Measurements from ENCODE around the gene PPP2R5D. TPM values are rescaled to one million over a fixed set of nuclear protein-coding genes. Genes with fewer than 3 reads are reported as not detected.

Gene PPP2R5D
- total and polyA plus RNA-seq, 2 of the 8 experiments (the other 6 are each of a cell fraction or from before 2014, with no cell fraction given) = 52.1 to 55.7 TPM

DNA sequence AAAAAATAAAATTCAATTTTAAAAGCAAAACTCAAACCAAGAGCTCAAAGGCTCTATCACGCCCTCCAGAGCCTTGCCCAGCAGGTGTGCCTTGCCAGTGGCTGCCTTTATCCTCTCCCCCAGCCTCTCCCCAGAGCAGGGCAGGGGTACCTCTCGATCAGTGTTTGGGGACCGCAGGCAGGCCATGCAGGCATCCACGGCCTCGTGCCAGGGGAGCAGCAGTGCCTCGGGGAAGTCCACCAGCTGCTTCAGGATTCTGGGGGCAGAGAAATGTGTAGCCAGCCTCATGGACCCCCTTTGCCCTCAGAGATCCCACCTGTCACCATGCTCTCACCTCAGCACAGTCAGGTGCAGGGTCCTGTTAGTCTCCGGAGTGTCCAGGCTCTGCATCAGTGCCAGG is 63.6 kb downstream of the PPP2R5D start:
- no peak overlapping the region for H3K4ac ChIP-seq (replicated peaks; ENCODE audit: insufficient read length, low read depth, low read length)
- peaks cover 0 to 8% (median 4%) of the 10 kb centered on the region in 4 experiments; a peak in 4 of 7 replicates for H3K4me1 ChIP-seq (replicated peaks in 1 of 4; ENCODE audit: control insufficient read depth in 3 of 4, insufficient read depth in 4 of 4, low read length in 3 of 4)
- no peaks in the 10 kb centered on the region for H3K27me3 ChIP-seq (replicated peaks in 1 of 4; ENCODE audit: control insufficient read depth in 3 of 4, extremely low read depth in 1 of 4, insufficient read depth in 3 of 4, low read length in 3 of 4)
- H3K56ac ChIP-seq (replicated peaks; ENCODE audit: insufficient read length, low read depth, low read length) = no peak overlapping the region
- H3K14ac ChIP-seq (ENCODE audit: insufficient read length) = no peak overlapping the region
- no peaks in the 10 kb centered on the region for H3K9me3 ChIP-seq (ENCODE audit: insufficient read depth in 2 of 2, low read depth in 1 of 2, low read length in 1 of 2)
- H3K79me1 ChIP-seq (ENCODE audit: low read depth, low read length) = peaks cover 3% of the 10 kb centered on the region; the same call in 1 of the 2 replicates
- WGBS, 2 experiments (ENCODE audit: extremely low coverage in 1 of 2, insufficient coverage in 1 of 2, insufficient read length in 1 of 2, insufficient replicate concordance in 2 of 2, low coverage in 1 of 2, low lambda C conversion rate in 2 of 2, missing lambda C conversion rate in 1 of 2) = 94% methylated on average over 7 of the region's 7 CpGs; no CpG with 5 or more reads in 1 of the 2 experiments
- no peak overlapping the region for H2BK120ac ChIP-seq (replicated peaks; ENCODE audit: low read depth, low read length)
- no peak overlapping the region for H3K9ac ChIP-seq (replicated peaks in 1 of 4; ENCODE audit: extremely low read depth in 1 of 4, low read depth in 3 of 4, low read length in 3 of 4)
- no peak overlapping the region for H4K91ac ChIP-seq (replicated peaks; ENCODE audit: insufficient read length, low read length)
- peaks cover 2 to 31% (median 9%) of the 10 kb centered on the region in 4 experiments; a peak in 5 of 8 replicates for H3K36me3 ChIP-seq (ENCODE audit: control insufficient read depth in 2 of 4, insufficient read depth in 4 of 4, low read length in 3 of 4)
- no peak overlapping the region for H3K4me2 ChIP-seq (ENCODE audit: insufficient read depth in 1 of 2, low read depth in 2 of 2, low read length in 2 of 2)
- no peak overlapping the region for H4K5ac ChIP-seq (ENCODE audit: insufficient read length, low read depth, low read length)
- no peaks in the 10 kb centered on the region for H3K79me2 ChIP-seq (ENCODE audit: control insufficient read depth in 1 of 2, insufficient read depth in 2 of 2, low read length in 2 of 2)
- no peak overlapping the region for H3K27ac ChIP-seq (ENCODE audit: low read depth, low read length)
- H2BK15ac ChIP-seq (ENCODE audit: low read length) = no peak overlapping the region
- no peak overlapping the region for H4K8ac ChIP-seq (ENCODE audit: extremely low read depth, insufficient read depth, low read length)
- DNase-seq (ENCODE audit: low read depth in 1 of 2, low spot score in 2 of 2) = no peak
- FAIRE-seq = no peak
- POLR2A ChIA-PET (ENCODE audit: partially characterized antibody) = interaction anchor here (0.5 to 29.7 kb wide), 7 partner anchors 8 to 123 kb away, joined by 3 to 584 read pairs (median 5); partner anchors contain the start of genes KLC4, KLHDC3, MEA1 and MRPL2
- CTCF ChIA-PET (ENCODE audit: partially characterized antibody) = interaction anchor here (1.0 to 2.1 kb wide), 4 partner anchors 13 to 147 kb away, joined by 3 to 5 read pairs (median 4); no protein-coding TSS in a partner anchor
- no peak overlapping the region for H3K4me3 ChIP-seq (ENCODE audit: extremely low read depth in 1 of 4, insufficient read depth in 2 of 4, low read depth in 3 of 4, low read length in 4 of 4)
- no peak overlapping the region for H2AK5ac ChIP-seq (ENCODE audit: low read depth, low read length)
- H2AFZ ChIP-seq (ENCODE audit: low read length) = no peak overlapping the region
- H2BK5ac ChIP-seq (ENCODE audit: low read depth, low read length) = no peak overlapping the region
- H2BK20ac ChIP-seq (ENCODE audit: low read length) = no peak overlapping the region
- H3K18ac ChIP-seq (ENCODE audit: extremely low read depth, low read length) = no peak overlapping the region
- no peak overlapping the region for H3K23ac ChIP-seq (ENCODE audit: insufficient read length)
- peaks cover 1% of the 10 kb centered on the region for H3K23me2 ChIP-seq (ENCODE audit: low read depth, low read length)
- H4K20me1 ChIP-seq (replicated peaks in 1 of 2; ENCODE audit: control insufficient read depth in 1 of 2, insufficient read depth in 2 of 2, low read length in 2 of 2) = peaks cover 4% of the 10 kb centered on the region in 2 experiments
- no peak overlapping the region for H2BK12ac ChIP-seq (ENCODE audit: low read depth, low read length)
- TF ChIP-seq SP1 (IDR thresholded peaks at IDR 0.05; ENCODE audit: low read depth, low read length) (no peak), RBBP5 (IDR thresholded peaks at IDR 0.05; ENCODE audit: borderline replicate concordance, low read depth, low read length) (no peak), SIN3A (conservative IDR thresholded peaks at IDR 0.05 in 1 of 2, IDR thresholded peaks at IDR 0.05 in 1 of 2; ENCODE audit: low read depth in 1 of 2, low read length in 2 of 2) (no peak), KDM5A (IDR thresholded peaks at IDR 0.05; ENCODE audit: low read length) (no peak), ATF2 (IDR thresholded peaks at IDR 0.05; ENCODE audit: low read length) (no peak), EGR1 (IDR thresholded peaks at IDR 0.05; ENCODE audit: borderline replicate concordance, low read depth, low read length) (no peak), MAX (IDR thresholded peaks at IDR 0.05) (no peak), SIRT6 (IDR thresholded peaks at IDR 0.05; ENCODE audit: low read length) (no peak), CREB1 (IDR thresholded peaks at IDR 0.05) (no peak), CBX5 (IDR thresholded peaks at IDR 0.05; ENCODE audit: low read depth, low read length) (no peak), CHD2 (IDR thresholded peaks at IDR 0.05; ENCODE audit: low read length) (no peak)
- TF ChIP-seq, protein P1, sequence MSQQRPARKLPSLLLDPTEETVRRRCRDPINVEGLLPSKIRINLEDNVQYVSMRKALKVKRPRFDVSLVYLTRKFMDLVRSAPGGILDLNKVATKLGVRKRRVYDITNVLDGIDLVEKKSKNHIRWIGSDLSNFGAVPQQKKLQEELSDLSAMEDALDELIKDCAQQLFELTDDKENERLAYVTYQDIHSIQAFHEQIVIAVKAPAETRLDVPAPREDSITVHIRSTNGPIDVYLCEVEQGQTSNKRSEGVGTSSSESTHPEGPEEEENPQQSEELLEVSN (IDR thresholded peaks at IDR 0.05) = no peak

All from H1 (cell line).